Measurements from ENCODE around the gene PCNX3.

- TF ChIP-seq POLR2A (IDR thresholded peaks at IDR 0.05; ENCODE audit: low read depth, low read length) (no peak), POLR2AphosphoS5 (IDR thresholded peaks at IDR 0.05; ENCODE audit: low read depth, low read length) (no peak; the same call in 1 of the 2 replicates), TAF1 (IDR thresholded peaks at IDR 0.05; ENCODE audit: borderline replicate concordance, low read depth, low read length) (no peak)
Observed at GRCh38 chr11:65599955-65600246, 15.7 kb upstream of the PCNX3 start.
